ENCODE data around the gene POLE4.

Gene POLE4

GRCh38 chr2:74985978-74986609 lies 27.7 kb downstream of the POLE4 start:
- no peak for DNase-seq (ENCODE audit: low read depth in 2 of 2)

- DNase-seq (ENCODE audit: low read depth in 2 of 2): no peak
These were observed 33.5 kb downstream of the POLE4 start for GRCh38 chr2:74991977-74992376.

GRCh38 chr2:74999468-74999867 lies 41.0 kb downstream of the POLE4 start:
- DNase-seq (ENCODE audit: low read depth in 2 of 2): no peak

- DNase-seq (ENCODE audit: low read depth in 2 of 2): no peak
These were observed 43.6 kb downstream of the POLE4 start for GRCh38 chr2:75002007-75002406.

- no peak for DNase-seq (ENCODE audit: low read depth in 2 of 2)
These were observed 44.8 kb downstream of the POLE4 start for GRCh38 chr2:75003276-75003675.

GRCh38 chr2:75003773-75004172 lies 45.3 kb downstream of the POLE4 start:
- no peak for DNase-seq (ENCODE audit: low read depth in 2 of 2)

- DNase-seq (ENCODE audit: low read depth in 2 of 2): no peak
These were observed 47.6 kb downstream of the POLE4 start for GRCh38 chr2:75006041-75006440.

GRCh38 chr2:75007061-75007460 lies 48.6 kb downstream of the POLE4 start:
- DNase-seq (ENCODE audit: low read depth in 2 of 2): no peak

GRCh38 chr2:75007819-75008218 lies 49.4 kb downstream of the POLE4 start:
- DNase-seq (ENCODE audit: low read depth in 2 of 2): no peak

- no peak for DNase-seq (ENCODE audit: low read depth in 2 of 2)
These were observed 52.1 kb downstream of the POLE4 start for GRCh38 chr2:75010571-75010970.

GRCh38 chr2:75012080-75012479 lies 53.6 kb downstream of the POLE4 start:
- no peak for DNase-seq (ENCODE audit: low read depth in 2 of 2)

- DNase-seq (ENCODE audit: low read depth in 2 of 2): no peak
These were observed 59.7 kb downstream of the POLE4 start for GRCh38 chr2:75018162-75018561.
